WTC11 (cell line): ENCODE measurements around the gene THBS2. TPM values are rescaled to one million over a fixed set of nuclear protein-coding genes. Genes with fewer than 3 reads are reported as not detected.

Experiments used
- ATAC-seq: fragments of 200-7000 bp; cut with Tn5 transposase; 2 replicates; pipeline ENCODE4 v1.10.0; 2021; ENCODE audit warnings: mild to moderate bottlenecking, moderate library complexity
- CTCF ChIA-PET: fragments of 300-600 bp; sonication (Branson Sonifier 250); formaldehyde crosslinking; loops from one replicate; lab custom pipeline; 2021; ENCODE audit warnings: antibody characterized with exemption; lab: Charles Lee
- POLR2A ChIA-PET: fragments of 350-600 bp; sonication (Branson Sonifier 250); formaldehyde crosslinking; loops from one replicate; lab custom pipeline; 2021; ENCODE audit warnings: antibody characterized with exemption; lab: Charles Lee
- DNase-seq: peaks from one replicate; pipeline ENCODE4 v3.0.0; 2021; ENCODE audit warnings: low spot score
- H3K27ac Mint-ChIP-seq: 2 replicates; pipeline ENCODE4 v1.8.0; 2021; ENCODE audit warnings: mixed read lengths
- H3K27me3 Mint-ChIP-seq: 2 replicates; pipeline ENCODE4 v1.8.0; 2021; ENCODE audit warnings: low read depth, mild to moderate bottlenecking, moderate library complexity, mixed read lengths
- H3K36me3 Mint-ChIP-seq: 2 replicates; pipeline ENCODE4 v1.8.0; 2021; ENCODE audit warnings: mixed read lengths
- H3K4me1 Mint-ChIP-seq: 2 replicates; pipeline ENCODE4 v1.8.0; 2022; ENCODE audit warnings: mixed read lengths
- H3K4me3 Mint-ChIP-seq: 2 replicates; pipeline ENCODE4 v1.8.0; 2021; ENCODE audit warnings: mild to moderate bottlenecking, moderate library complexity, mixed read lengths
- H3K9me3 Mint-ChIP-seq: 2 replicates; pipeline ENCODE4 v1.8.0; 2021; ENCODE audit warnings: mixed read lengths
- EMX1 ChIP-seq: fragments of 250-450 bp; sonication (Bioruptor Pico); IDR thresholded peaks from 2 replicates; pipeline ENCODE4 v1.8.0; 2021; ENCODE audit warnings: mild to moderate bottlenecking
- ESRRA ChIP-seq: sonication (generic); formaldehyde crosslinking; IDR thresholded peaks from 2 replicates; pipeline ENCODE4 v1.8.1; 2022; ENCODE audit warnings: mild to moderate bottlenecking, missing genetic modification reagents, borderline replicate concordance
- FOXJ3 ChIP-seq: sonication (generic); formaldehyde crosslinking; IDR thresholded peaks from 2 replicates; pipeline ENCODE4 v1.9.0; 2021; ENCODE audit warnings: missing genetic modification reagents, mild to moderate bottlenecking, borderline replicate concordance
- GABPB1 ChIP-seq: sonication (generic); formaldehyde crosslinking; IDR thresholded peaks from 2 replicates; pipeline ENCODE4 v1.8.1; 2023; ENCODE audit warnings: mild to moderate bottlenecking, missing genetic modification reagents
- GRHL2 ChIP-seq: fragments of 250-450 bp; sonication (Bioruptor Pico); IDR thresholded peaks from 2 replicates; pipeline ENCODE4 v1.8.0; 2022; ENCODE audit warnings: mild to moderate bottlenecking, moderate library complexity; ENCODE audit not compliant: insufficient replicate concordance, severe bottlenecking
- IRF2 ChIP-seq: sonication (generic); formaldehyde crosslinking; IDR thresholded peaks from 2 replicates; pipeline ENCODE4 v1.8.0; 2022; ENCODE audit warnings: low read depth, missing genetic modification reagents, borderline replicate concordance
- JAZF1 ChIP-seq: fragments of 250-450 bp; sonication (Bioruptor Pico); IDR thresholded peaks from 2 replicates; pipeline ENCODE4 v1.9.0; 2021; ENCODE audit warnings: moderate library complexity, mild to moderate bottlenecking, inconsistent platforms
- MXD4 ChIP-seq: fragments of 250-450 bp; sonication (Bioruptor Pico); IDR thresholded peaks from 2 replicates; pipeline ENCODE4 v1.8.0; 2021; ENCODE audit warnings: mild to moderate bottlenecking, moderate library complexity, borderline replicate concordance
- NR1H2 ChIP-seq: sonication (generic); formaldehyde crosslinking; IDR thresholded peaks from 2 replicates; pipeline ENCODE4 v1.9.0; 2021; ENCODE audit warnings: mild to moderate bottlenecking, moderate library complexity, missing genetic modification reagents
- RELA ChIP-seq: sonication (generic); formaldehyde crosslinking; IDR thresholded peaks from 2 replicates; pipeline ENCODE4 v1.8.1; 2022; ENCODE audit warnings: missing genetic modification reagents, mild to moderate bottlenecking, borderline replicate concordance
- SOX15 ChIP-seq: fragments of 250-450 bp; sonication (Bioruptor Pico); IDR thresholded peaks from 2 replicates; pipeline ENCODE4 v1.9.0; 2021; ENCODE audit warnings: mild to moderate bottlenecking
- TCF7 ChIP-seq: sonication (generic); formaldehyde crosslinking; IDR thresholded peaks from 2 replicates; pipeline ENCODE4 v1.8.0; 2022; ENCODE audit warnings: mild to moderate bottlenecking, low read depth, missing genetic modification reagents, moderate library complexity
- TEAD4 ChIP-seq: sonication (generic); formaldehyde crosslinking; IDR thresholded peaks from 2 replicates; pipeline ENCODE4 v1.8.0; 2022; ENCODE audit warnings: mild to moderate bottlenecking, missing genetic modification reagents
- TP53 ChIP-seq: sonication (generic); formaldehyde crosslinking; IDR thresholded peaks from 2 replicates; pipeline ENCODE4 v1.8.1; 2023; ENCODE audit warnings: mild to moderate bottlenecking, missing genetic modification reagents
- ZNF121 ChIP-seq: sonication (generic); formaldehyde crosslinking; IDR thresholded peaks from 2 replicates; pipeline ENCODE4 v1.8.0; 2023; ENCODE audit warnings: missing genetic modification reagents
- ZNF232 ChIP-seq: sonication (generic); formaldehyde crosslinking; IDR thresholded peaks from 2 replicates; pipeline ENCODE4 v1.8.0; 2022; ENCODE audit warnings: mild to moderate bottlenecking, missing genetic modification reagents
- total RNA-seq: library from RNA; stranded (reverse); gene quantifications from 3 replicates; pipeline ENCODE4 v1.2.3, GENCODE V29; 2021
- TF ChIP-seq, protein P1 (sequence below): sonication (generic); formaldehyde crosslinking; IDR thresholded peaks from 2 replicates; pipeline ENCODE4 v1.8.0; 2022; ENCODE audit warnings: missing genetic modification reagents
- TF ChIP-seq, protein P2 (sequence below): sonication (generic); formaldehyde crosslinking; conservative IDR thresholded peaks from 2 replicates; pipeline ENCODE4 v1.8.1; 2022; ENCODE audit warnings: mild to moderate bottlenecking, missing genetic modification reagents
- TF ChIP-seq, protein P3 (sequence below): sonication (generic); formaldehyde crosslinking; IDR thresholded peaks from 2 replicates; pipeline ENCODE4 v1.8.1; 2023; ENCODE audit warnings: mild to moderate bottlenecking, missing genetic modification reagents
- TF ChIP-seq, protein P4 (sequence below): sonication (generic); formaldehyde crosslinking; IDR thresholded peaks from 2 replicates; pipeline ENCODE4 v1.8.0; 2023; ENCODE audit warnings: mild to moderate bottlenecking, missing genetic modification reagents
- TF ChIP-seq, protein P5 (sequence below): sonication (generic); formaldehyde crosslinking; IDR thresholded peaks from 2 replicates; pipeline ENCODE4 v1.8.0; 2022; ENCODE audit warnings: mild to moderate bottlenecking, missing genetic modification reagents
- TF ChIP-seq, protein P6 (sequence below): sonication (generic); formaldehyde crosslinking; IDR thresholded peaks from 2 replicates; pipeline ENCODE4 v1.8.0; 2022; ENCODE audit warnings: mild to moderate bottlenecking, missing genetic modification reagents
- TF ChIP-seq, protein P7 (sequence below): fragments of 200-600 bp; IDR thresholded peaks from 2 replicates; pipeline ENCODE4 v1.8.0; 2022; ENCODE audit warnings: antibody characterized with exemption
- TF ChIP-seq, protein P8 (sequence below): sonication (generic); formaldehyde crosslinking; IDR thresholded peaks from 2 replicates; pipeline ENCODE4 v1.8.1; 2023; ENCODE audit warnings: mild to moderate bottlenecking, missing genetic modification reagents, moderate library complexity

Gene THBS2
- total RNA-seq, 1 experiment from 2014 or later, result 40.3 TPM

DNA sequence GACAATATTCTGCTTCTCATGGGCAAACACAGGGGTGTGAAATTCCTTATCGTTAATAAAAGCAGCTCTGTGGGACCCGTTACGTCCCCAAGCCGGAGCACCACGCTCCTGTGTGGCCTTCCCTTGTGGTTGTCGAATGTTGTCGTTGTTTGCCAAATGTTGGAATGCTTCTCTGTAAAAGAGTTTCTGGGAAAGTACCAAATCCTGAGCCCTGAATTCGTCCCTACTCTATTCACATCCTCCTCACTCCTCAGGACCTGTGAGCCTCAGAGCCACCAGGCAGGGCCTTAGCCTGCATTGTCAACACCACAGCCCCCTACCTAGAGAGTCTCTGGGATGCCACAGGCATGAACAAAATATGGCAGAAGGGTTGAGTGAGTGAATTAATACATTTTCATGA lies 64.0 kb downstream of the THBS2 start (continued):
- TF ChIP-seq, protein P1, sequence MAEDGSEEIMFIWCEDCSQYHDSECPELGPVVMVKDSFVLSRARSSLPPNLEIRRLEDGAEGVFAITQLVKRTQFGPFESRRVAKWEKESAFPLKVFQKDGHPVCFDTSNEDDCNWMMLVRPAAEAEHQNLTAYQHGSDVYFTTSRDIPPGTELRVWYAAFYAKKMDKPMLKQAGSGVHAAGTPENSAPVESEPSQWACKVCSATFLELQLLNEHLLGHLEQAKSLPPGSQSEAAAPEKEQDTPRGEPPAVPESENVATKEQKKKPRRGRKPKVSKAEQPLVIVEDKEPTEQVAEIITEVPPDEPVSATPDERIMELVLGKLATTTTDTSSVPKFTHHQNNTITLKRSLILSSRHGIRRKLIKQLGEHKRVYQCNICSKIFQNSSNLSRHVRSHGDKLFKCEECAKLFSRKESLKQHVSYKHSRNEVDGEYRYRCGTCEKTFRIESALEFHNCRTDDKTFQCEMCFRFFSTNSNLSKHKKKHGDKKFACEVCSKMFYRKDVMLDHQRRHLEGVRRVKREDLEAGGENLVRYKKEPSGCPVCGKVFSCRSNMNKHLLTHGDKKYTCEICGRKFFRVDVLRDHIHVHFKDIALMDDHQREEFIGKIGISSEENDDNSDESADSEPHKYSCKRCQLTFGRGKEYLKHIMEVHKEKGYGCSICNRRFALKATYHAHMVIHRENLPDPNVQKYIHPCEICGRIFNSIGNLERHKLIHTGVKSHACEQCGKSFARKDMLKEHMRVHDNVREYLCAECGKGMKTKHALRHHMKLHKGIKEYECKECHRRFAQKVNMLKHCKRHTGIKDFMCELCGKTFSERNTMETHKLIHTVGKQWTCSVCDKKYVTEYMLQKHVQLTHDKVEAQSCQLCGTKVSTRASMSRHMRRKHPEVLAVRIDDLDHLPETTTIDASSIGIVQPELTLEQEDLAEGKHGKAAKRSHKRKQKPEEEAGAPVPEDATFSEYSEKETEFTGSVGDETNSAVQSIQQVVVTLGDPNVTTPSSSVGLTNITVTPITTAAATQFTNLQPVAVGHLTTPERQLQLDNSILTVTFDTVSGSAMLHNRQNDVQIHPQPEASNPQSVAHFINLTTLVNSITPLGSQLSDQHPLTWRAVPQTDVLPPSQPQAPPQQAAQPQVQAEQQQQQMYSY (CRISPR knock-in tag), result no peak
- TF ChIP-seq, protein P2, sequence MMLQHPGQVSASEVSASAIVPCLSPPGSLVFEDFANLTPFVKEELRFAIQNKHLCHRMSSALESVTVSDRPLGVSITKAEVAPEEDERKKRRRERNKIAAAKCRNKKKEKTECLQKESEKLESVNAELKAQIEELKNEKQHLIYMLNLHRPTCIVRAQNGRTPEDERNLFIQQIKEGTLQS (CRISPR knock-in tag), result no peak
- TF ChIP-seq, protein P3, sequence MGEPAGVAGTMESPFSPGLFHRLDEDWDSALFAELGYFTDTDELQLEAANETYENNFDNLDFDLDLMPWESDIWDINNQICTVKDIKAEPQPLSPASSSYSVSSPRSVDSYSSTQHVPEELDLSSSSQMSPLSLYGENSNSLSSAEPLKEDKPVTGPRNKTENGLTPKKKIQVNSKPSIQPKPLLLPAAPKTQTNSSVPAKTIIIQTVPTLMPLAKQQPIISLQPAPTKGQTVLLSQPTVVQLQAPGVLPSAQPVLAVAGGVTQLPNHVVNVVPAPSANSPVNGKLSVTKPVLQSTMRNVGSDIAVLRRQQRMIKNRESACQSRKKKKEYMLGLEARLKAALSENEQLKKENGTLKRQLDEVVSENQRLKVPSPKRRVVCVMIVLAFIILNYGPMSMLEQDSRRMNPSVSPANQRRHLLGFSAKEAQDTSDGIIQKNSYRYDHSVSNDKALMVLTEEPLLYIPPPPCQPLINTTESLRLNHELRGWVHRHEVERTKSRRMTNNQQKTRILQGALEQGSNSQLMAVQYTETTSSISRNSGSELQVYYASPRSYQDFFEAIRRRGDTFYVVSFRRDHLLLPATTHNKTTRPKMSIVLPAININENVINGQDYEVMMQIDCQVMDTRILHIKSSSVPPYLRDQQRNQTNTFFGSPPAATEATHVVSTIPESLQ (CRISPR knock-in tag), result no peak
- TF ChIP-seq TP53 (CRISPR knock-in tag), result no peak
- TF ChIP-seq GRHL2, result no peak
- TF ChIP-seq FOXJ3 (CRISPR knock-in tag), result no peak
- TF ChIP-seq ZNF232 (CRISPR knock-in tag), result no peak
- TF ChIP-seq RELA, result no peak
- TF ChIP-seq, all 79 proteins: peak for 0

DNA sequence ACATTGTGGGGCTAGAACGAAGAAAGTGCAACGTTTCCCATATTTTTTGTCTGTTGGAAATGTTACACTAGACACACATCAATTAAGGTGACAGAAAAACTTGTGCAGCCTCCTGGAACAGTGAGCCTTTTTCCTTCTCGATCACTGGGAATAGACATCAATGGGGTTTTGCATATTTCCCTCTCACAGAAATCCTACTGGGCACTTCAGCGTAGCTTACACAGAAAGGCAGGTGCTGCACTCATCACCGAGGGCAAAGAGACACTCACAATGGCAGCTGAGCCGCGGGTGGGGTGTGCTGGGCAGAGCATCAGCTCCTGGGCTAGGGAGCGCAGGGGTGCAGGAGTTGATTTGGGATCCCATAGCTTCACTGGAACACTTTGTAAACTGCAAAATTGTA lies 64.5 kb downstream of the THBS2 start:
- ChIA-PET POLR2A (no interaction called here), CTCF (no interaction called here)
- H3K27ac Mint-ChIP-seq, result no peak overlapping the region
- DNase-seq, result no peak
- no peak for ATAC-seq
- peaks cover 3% of the 10 kb centered on the region; the same call in 1 of the 2 replicates for H3K36me3 Mint-ChIP-seq
- no peaks in the 10 kb centered on the region for H3K4me1 Mint-ChIP-seq
- peaks cover 19% of the 10 kb centered on the region for H3K9me3 Mint-ChIP-seq
- TF ChIP-seq, protein P4, sequence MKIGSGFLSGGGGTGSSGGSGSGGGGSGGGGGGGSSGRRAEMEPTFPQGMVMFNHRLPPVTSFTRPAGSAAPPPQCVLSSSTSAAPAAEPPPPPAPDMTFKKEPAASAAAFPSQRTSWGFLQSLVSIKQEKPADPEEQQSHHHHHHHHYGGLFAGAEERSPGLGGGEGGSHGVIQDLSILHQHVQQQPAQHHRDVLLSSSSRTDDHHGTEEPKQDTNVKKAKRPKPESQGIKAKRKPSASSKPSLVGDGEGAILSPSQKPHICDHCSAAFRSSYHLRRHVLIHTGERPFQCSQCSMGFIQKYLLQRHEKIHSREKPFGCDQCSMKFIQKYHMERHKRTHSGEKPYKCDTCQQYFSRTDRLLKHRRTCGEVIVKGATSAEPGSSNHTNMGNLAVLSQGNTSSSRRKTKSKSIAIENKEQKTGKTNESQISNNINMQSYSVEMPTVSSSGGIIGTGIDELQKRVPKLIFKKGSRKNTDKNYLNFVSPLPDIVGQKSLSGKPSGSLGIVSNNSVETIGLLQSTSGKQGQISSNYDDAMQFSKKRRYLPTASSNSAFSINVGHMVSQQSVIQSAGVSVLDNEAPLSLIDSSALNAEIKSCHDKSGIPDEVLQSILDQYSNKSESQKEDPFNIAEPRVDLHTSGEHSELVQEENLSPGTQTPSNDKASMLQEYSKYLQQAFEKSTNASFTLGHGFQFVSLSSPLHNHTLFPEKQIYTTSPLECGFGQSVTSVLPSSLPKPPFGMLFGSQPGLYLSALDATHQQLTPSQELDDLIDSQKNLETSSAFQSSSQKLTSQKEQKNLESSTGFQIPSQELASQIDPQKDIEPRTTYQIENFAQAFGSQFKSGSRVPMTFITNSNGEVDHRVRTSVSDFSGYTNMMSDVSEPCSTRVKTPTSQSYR (CRISPR knock-in tag), result no peak
- TF ChIP-seq TEAD4 (CRISPR knock-in tag) (no peak), MXD4 (CRISPR knock-in tag) (no peak), EMX1 (CRISPR knock-in tag) (no peak), TCF7 (CRISPR knock-in tag) (no peak), ZNF121 (no peak), JAZF1 (no peak), SOX15 (CRISPR knock-in tag) (no peak), NR1H2 (CRISPR knock-in tag) (no peak), GABPB1 (CRISPR knock-in tag) (no peak), ESRRA (CRISPR knock-in tag) (no peak), IRF2 (CRISPR knock-in tag) (no peak)
- TF ChIP-seq, protein P5, sequence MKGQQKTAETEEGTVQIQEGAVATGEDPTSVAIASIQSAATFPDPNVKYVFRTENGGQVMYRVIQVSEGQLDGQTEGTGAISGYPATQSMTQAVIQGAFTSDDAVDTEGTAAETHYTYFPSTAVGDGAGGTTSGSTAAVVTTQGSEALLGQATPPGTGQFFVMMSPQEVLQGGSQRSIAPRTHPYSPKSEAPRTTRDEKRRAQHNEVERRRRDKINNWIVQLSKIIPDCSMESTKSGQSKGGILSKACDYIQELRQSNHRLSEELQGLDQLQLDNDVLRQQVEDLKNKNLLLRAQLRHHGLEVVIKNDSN (CRISPR knock-in tag), result no peak
- TF ChIP-seq, protein P6, sequence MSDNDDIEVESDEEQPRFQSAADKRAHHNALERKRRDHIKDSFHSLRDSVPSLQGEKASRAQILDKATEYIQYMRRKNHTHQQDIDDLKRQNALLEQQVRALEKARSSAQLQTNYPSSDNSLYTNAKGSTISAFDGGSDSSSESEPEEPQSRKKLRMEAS (CRISPR knock-in tag), result no peak
- TF ChIP-seq, protein P7, sequence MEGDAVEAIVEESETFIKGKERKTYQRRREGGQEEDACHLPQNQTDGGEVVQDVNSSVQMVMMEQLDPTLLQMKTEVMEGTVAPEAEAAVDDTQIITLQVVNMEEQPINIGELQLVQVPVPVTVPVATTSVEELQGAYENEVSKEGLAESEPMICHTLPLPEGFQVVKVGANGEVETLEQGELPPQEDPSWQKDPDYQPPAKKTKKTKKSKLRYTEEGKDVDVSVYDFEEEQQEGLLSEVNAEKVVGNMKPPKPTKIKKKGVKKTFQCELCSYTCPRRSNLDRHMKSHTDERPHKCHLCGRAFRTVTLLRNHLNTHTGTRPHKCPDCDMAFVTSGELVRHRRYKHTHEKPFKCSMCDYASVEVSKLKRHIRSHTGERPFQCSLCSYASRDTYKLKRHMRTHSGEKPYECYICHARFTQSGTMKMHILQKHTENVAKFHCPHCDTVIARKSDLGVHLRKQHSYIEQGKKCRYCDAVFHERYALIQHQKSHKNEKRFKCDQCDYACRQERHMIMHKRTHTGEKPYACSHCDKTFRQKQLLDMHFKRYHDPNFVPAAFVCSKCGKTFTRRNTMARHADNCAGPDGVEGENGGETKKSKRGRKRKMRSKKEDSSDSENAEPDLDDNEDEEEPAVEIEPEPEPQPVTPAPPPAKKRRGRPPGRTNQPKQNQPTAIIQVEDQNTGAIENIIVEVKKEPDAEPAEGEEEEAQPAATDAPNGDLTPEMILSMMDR, result no peak
- TF ChIP-seq, protein P8, sequence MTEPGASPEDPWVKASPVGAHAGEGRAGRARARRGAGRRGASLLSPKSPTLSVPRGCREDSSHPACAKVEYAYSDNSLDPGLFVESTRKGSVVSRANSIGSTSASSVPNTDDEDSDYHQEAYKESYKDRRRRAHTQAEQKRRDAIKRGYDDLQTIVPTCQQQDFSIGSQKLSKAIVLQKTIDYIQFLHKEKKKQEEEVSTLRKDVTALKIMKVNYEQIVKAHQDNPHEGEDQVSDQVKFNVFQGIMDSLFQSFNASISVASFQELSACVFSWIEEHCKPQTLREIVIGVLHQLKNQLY (CRISPR knock-in tag), result no peak
- TF ChIP-seq, protein P2 (CRISPR knock-in tag), result no peak
- H3K4me3 Mint-ChIP-seq, result no peak overlapping the region
- no peaks in the 10 kb centered on the region for H3K27me3 Mint-ChIP-seq
